ENCODE measurements around the gene SLC44A2.

DNA sequence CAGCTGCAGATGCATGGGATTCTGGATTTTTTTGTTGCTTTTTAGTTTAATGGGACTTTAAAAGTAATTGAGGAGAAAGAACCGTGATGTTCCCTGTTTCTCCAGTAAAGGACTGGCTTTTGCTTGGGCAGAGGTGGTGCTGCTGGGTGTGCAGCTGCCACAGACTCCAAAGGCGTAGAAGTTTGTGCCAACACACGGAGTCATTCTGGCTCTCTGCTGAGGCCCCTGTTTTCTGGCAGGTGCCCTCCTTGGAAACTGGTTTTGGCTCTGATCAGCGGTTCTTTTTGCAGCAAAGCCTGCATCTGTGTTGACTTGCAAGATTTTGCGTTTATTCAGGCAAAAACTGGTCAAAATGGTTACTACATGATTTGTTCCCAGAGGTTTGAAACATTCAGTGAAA, 59.9 kb downstream of the SLC44A2 start:
- TF ChIP-seq, protein P1, sequence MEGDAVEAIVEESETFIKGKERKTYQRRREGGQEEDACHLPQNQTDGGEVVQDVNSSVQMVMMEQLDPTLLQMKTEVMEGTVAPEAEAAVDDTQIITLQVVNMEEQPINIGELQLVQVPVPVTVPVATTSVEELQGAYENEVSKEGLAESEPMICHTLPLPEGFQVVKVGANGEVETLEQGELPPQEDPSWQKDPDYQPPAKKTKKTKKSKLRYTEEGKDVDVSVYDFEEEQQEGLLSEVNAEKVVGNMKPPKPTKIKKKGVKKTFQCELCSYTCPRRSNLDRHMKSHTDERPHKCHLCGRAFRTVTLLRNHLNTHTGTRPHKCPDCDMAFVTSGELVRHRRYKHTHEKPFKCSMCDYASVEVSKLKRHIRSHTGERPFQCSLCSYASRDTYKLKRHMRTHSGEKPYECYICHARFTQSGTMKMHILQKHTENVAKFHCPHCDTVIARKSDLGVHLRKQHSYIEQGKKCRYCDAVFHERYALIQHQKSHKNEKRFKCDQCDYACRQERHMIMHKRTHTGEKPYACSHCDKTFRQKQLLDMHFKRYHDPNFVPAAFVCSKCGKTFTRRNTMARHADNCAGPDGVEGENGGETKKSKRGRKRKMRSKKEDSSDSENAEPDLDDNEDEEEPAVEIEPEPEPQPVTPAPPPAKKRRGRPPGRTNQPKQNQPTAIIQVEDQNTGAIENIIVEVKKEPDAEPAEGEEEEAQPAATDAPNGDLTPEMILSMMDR (IDR thresholded peaks at IDR 0.05; ENCODE audit: insufficient read depth, low read length), result no peak
- no peak for TF ChIP-seq POLR2AphosphoS5 (IDR thresholded peaks at IDR 0.05; ENCODE audit: low read depth)

Measured in HL-60 (cell line).